ENCODE measurements around the gene SRSF2.

DNA sequence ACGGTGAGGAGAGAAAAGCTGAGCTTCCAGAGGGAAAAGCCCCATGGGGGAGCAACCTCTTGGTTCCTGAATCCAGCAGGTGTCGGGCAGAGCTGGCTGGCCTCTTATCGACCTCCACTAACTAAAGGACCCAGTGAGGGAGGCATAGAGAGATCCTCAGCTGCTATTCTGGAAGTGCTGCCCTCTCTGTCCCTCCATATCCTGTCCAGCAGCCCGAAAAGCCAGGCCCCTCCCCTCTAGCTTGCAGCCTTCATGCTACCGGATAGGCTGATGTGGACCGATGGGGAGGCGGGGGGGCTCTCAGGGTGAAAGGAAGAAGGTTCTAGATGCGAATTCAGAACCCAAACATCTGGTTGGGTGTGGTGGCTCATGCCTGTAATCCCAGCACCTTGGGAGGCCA is 51.3 kb downstream of the SRSF2 start:
- no peak for TF ChIP-seq POLR2A (IDR thresholded peaks at IDR 0.05)
- TF ChIP-seq, protein P1, sequence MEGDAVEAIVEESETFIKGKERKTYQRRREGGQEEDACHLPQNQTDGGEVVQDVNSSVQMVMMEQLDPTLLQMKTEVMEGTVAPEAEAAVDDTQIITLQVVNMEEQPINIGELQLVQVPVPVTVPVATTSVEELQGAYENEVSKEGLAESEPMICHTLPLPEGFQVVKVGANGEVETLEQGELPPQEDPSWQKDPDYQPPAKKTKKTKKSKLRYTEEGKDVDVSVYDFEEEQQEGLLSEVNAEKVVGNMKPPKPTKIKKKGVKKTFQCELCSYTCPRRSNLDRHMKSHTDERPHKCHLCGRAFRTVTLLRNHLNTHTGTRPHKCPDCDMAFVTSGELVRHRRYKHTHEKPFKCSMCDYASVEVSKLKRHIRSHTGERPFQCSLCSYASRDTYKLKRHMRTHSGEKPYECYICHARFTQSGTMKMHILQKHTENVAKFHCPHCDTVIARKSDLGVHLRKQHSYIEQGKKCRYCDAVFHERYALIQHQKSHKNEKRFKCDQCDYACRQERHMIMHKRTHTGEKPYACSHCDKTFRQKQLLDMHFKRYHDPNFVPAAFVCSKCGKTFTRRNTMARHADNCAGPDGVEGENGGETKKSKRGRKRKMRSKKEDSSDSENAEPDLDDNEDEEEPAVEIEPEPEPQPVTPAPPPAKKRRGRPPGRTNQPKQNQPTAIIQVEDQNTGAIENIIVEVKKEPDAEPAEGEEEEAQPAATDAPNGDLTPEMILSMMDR (IDR thresholded peaks at IDR 0.05) = no peak

Data from body of pancreas (tissue), 4 donors.